ENCODE data around the gene PAX1. TPM values are rescaled to one million over a fixed set of nuclear protein-coding genes. Genes with fewer than 3 reads are reported as not detected.

PAX1 gene
- total and polyA plus RNA-seq, 5 experiments from 2014 or later, result not detected

DNA sequence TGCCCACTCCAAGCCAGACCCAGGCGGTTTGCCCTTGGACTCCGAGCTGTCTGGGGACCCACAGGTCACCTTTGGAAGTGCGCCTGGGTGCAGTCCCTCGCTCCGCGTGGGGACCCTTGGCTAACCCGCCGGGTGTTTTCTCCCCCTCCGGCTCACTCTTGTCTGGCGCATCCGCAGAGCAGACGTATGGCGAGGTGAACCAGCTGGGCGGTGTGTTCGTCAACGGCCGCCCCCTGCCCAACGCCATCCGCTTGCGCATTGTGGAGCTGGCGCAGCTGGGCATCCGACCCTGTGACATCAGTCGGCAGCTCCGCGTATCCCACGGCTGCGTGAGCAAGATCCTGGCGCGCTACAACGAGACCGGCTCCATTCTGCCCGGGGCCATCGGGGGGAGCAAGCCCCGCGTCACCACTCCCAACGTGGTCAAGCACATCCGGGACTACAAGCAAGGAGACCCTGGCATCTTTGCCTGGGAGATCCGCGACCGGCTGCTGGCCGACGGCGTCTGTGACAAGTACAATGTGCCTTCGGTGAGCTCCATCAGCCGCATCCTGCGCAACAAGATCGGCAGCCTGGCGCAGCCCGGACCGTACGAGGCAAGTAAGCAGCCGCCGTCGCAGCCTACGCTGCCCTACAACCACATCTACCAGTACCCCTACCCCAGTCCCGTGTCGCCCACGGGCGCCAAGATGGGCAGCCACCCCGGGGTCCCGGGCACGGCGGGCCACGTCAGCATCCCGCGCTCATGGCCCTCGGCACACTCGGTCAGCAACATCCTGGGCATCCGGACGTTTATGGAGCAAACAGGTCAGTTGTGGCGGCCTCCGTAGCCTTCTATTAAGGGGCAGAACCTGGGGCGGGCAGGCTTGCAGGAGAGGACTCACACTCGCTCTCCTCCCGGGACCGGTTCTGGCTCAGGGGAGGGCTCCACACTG is 1.1 kb downstream of the PAX1 start:
- H3K27ac Mint-ChIP-seq, result no peak overlapping the region
- H3K27me3 Mint-ChIP-seq, result peaks cover 23 to 86% (median 65%) of the 10 kb centered on the region in 5 donors
- DNase-seq (no peak), ATAC-seq (no peak)
- peaks cover 2 to 8% (median 7%) of the 10 kb centered on the region in 4 donors for H3K4me1 Mint-ChIP-seq
- POLR2A ChIA-PET, result no interaction called here
- H3K9me3 Mint-ChIP-seq, result peaks cover 0 to 8% (median 0%) of the 10 kb centered on the region in 9 donors
- no peak overlapping the region for H3K4me3 Mint-ChIP-seq
- peaks cover 0 to 5% (median 0%) of the 10 kb centered on the region in 3 donors for H3K36me3 Mint-ChIP-seq

- Mint-ChIP-seq H3K9me3 (peaks cover 0 to 8% (median 0%) of the 10 kb centered on the region in 9 donors), H3K4me3 (no peak overlapping the region), H3K36me3 (peaks cover 0 to 5% (median 0%) of the 10 kb centered on the region in 3 donors), H3K27me3 (peaks cover 22 to 80% (median 59%) of the 10 kb centered on the region in 5 donors), H3K27ac (no peak overlapping the region), H3K4me1 (peaks cover 2 to 8% (median 6%) of the 10 kb centered on the region in 4 donors)
- ATAC-seq (no peak), DNase-seq (no peak)
- POLR2A ChIA-PET, result no interaction called here
Measured at GRCh38 chr20:21707267-21707666, 1.8 kb downstream of the PAX1 start.

DNA sequence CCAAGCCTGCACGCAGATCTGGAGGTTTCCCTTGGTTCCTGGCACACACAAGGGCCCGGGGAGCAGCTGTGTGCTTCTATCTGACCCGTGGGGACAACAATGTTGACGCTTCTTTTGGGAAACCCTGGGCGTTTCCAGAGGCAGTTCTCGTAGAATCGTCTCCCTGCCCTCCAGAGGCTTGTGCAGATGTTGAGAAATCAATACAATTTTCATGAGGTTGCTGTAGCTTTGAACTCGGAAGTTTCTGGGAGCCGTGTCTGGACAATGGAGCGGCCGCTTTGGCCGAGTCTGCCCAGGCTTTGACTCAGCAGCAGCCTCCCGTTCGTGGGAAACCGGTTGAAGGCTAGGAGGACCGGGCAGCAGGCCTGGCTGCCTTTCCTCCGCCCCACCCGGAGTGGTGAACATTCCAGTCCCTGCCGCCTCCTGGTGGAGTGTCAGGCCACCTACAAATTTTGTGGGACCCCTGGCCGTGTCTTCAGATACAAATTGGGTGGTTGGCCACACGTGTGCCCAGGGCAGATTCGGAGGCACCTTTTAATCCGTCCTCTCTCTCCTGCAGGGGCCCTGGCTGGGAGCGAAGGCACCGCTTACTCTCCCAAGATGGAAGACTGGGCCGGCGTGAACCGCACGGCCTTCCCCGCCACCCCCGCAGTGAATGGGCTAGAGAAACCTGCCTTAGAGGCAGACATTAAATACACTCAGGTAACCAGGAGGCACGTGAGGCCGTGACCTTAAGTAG is 2.7 kb downstream of the PAX1 start:
- DNase-seq, result no peak

GRCh38 chr20:21708738-21709534 is 3.5 kb downstream of the PAX1 start:
- Mint-ChIP-seq H3K27me3 (peaks cover 24 to 77% (median 59%) of the 10 kb centered on the region in 5 donors), H3K27ac (no peak overlapping the region), H3K9me3 (peaks cover 0 to 8% (median 0%) of the 10 kb centered on the region in 9 donors), H3K4me3 (no peak overlapping the region), H3K36me3 (peaks cover 0 to 5% (median 0%) of the 10 kb centered on the region in 3 donors), H3K4me1 (peaks cover 0 to 7% (median 2%) of the 10 kb centered on the region in 4 donors)
- DNase-seq, result no peak
- POLR2A ChIA-PET, result no interaction called here
- ATAC-seq, result no peak

More for the DNA sequence above, 2.7 kb downstream of the PAX1 start:
- Mint-ChIP-seq H3K36me3 (peaks cover 0 to 5% (median 0%) of the 10 kb centered on the region in 3 donors), H3K4me3 (no peak overlapping the region), H3K27me3 (peaks cover 27 to 80% (median 59%) of the 10 kb centered on the region in 5 donors), H3K9me3 (peaks cover 0 to 8% (median 0%) of the 10 kb centered on the region in 9 donors), H3K4me1 (peaks cover 2 to 8% (median 6%) of the 10 kb centered on the region in 4 donors), H3K27ac (no peak overlapping the region)
- POLR2A ChIA-PET, result no interaction called here
- no peak for ATAC-seq

GRCh38 chr20:21709535-21709904 is 4.1 kb downstream of the PAX1 start:
- H3K4me3 Mint-ChIP-seq, result no peak overlapping the region
- DNase-seq (no peak), ATAC-seq (no peak)
- peaks cover 21 to 75% (median 57%) of the 10 kb centered on the region in 5 donors for H3K27me3 Mint-ChIP-seq
- peaks cover 0 to 5% (median 0%) of the 10 kb centered on the region in 3 donors for H3K36me3 Mint-ChIP-seq
- H3K27ac Mint-ChIP-seq, result no peak overlapping the region
- peaks cover 0 to 7% (median 1%) of the 10 kb centered on the region in 4 donors for H3K4me1 Mint-ChIP-seq
- POLR2A ChIA-PET, result no interaction called here
- peaks cover 0 to 8% (median 0%) of the 10 kb centered on the region in 9 donors for H3K9me3 Mint-ChIP-seq

DNA sequence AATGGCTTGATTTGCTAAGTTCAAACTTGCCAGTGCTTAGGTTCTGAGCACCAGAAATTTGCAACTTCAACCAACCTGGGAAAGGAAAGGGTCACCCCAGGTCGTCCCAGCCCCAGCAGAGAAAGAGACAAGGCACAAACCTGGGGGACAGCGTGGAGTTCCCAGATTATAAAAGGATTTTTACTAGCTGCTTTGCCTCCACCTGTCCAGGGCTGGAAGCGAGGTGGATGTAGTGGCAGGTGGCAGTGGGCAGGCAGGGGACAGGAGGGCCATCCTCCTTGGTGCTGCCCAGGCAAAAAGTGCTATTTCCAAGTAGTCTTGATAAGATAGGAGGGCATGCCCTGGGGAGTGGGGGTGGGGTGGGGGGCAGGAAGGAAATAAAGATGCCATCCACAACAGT is 4.9 kb downstream of the PAX1 start:
- peaks cover 0 to 11% (median 0%) of the 10 kb centered on the region in 9 donors for H3K9me3 Mint-ChIP-seq
- H3K36me3 Mint-ChIP-seq, result peaks cover 0 to 5% (median 0%) of the 10 kb centered on the region in 3 donors
- no peak for DNase-seq
- H3K27ac Mint-ChIP-seq, result no peak overlapping the region
- H3K4me3 Mint-ChIP-seq, result no peak overlapping the region
- no peak for ATAC-seq
- H3K27me3 Mint-ChIP-seq, result peaks cover 19 to 75% (median 56%) of the 10 kb centered on the region in 5 donors
- POLR2A ChIA-PET, result no interaction called here
- peaks cover 0 to 7% (median 5%) of the 10 kb centered on the region in 4 donors for H3K4me1 Mint-ChIP-seq

DNA sequence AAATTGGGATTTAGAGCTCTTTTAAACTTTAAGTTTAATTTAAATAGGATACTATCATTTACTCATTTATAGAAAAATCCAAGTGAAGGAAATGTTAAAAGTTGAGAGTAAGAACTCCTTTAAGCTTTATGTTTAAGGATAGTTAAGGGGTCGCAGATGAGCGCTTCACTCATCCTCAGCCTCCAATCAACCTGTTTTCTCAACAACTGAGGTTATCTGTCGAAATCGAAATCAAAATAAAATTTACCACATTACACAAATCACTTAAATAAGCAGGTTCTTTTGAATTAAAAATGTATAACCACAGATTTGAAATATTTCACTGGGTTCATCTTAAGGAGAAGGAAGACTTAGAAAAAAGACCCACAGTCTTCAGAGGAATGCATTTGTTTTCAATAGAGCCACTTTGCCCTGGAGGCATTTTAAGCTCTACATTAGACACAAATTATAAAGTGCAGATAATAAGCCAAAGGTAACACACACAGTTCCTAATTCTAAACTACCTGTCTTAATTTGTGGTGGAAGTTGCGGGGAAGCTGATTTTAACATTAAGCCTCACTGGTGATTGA is 5.5 kb downstream of the PAX1 start:
- Mint-ChIP-seq H3K4me1 (peaks cover 0 to 7% (median 5%) of the 10 kb centered on the region in 4 donors), H3K27me3 (peaks cover 19 to 80% (median 62%) of the 10 kb centered on the region in 5 donors), H3K27ac (no peak overlapping the region), H3K36me3 (peaks cover 0 to 5% (median 0%) of the 10 kb centered on the region in 3 donors), H3K9me3 (peaks cover 0 to 11% (median 0%) of the 10 kb centered on the region in 9 donors), H3K4me3 (no peak overlapping the region)
- ATAC-seq, result no peak
- DNase-seq, result no peak
- POLR2A ChIA-PET, result no interaction called here

DNA sequence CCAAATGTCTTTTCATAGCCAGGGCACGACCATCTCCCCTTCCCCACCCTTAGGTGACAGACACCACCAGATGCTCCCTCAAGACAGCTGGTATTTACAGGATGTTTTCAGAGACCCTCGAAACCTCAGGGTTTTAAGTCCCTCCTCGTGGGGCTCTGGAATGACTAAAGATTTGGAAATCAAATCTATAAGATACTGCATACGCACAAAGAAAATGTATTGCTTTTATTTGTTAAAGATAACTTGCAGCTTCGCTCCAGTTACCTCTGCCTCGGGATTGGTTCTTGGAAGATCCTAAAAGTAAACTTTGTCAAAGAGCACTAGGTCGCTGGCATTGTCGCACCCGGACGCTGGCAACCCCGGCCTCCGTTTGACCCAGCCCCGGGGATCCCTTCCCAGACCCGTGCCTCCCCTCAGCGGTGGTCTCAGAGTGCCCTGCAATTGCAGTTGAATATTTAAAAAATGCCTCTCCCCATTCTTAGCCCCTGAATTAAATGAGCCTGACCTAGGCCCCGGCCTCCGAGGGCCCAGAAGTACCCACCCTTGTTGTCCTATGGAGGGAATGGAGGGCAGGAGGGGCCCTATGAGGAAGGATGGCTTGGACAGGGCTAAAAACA is 7.1 kb downstream of the PAX1 start:
- no peak for ATAC-seq
- no peak overlapping the region for H3K4me3 Mint-ChIP-seq
- POLR2A ChIA-PET, result no interaction called here
- H3K27ac Mint-ChIP-seq, result no peak overlapping the region
- peaks cover 0 to 11% (median 0%) of the 10 kb centered on the region in 9 donors for H3K9me3 Mint-ChIP-seq
- no peak for DNase-seq
- peaks cover 0 to 7% (median 5%) of the 10 kb centered on the region in 4 donors for H3K4me1 Mint-ChIP-seq
- H3K36me3 Mint-ChIP-seq, result peaks cover 0 to 3% (median 0%) of the 10 kb centered on the region in 3 donors
- H3K27me3 Mint-ChIP-seq, result peaks cover 25 to 87% (median 62%) of the 10 kb centered on the region in 5 donors

- Mint-ChIP-seq H3K4me1 (peaks cover 0 to 7% (median 4%) of the 10 kb centered on the region in 4 donors), H3K27me3 (peaks cover 30 to 87% (median 65%) of the 10 kb centered on the region in 5 donors), H3K36me3 (peaks cover 0 to 2% (median 0%) of the 10 kb centered on the region in 3 donors), H3K27ac (no peak overlapping the region), H3K9me3 (peaks cover 0 to 10% (median 0%) of the 10 kb centered on the region in 9 donors), H3K4me3 (no peak overlapping the region)
- POLR2A ChIA-PET, result no interaction called here
- no peak for DNase-seq
- no peak for ATAC-seq
Measured at GRCh38 chr20:21713470-21713869, 8.0 kb downstream of the PAX1 start.

GRCh38 chr20:21713901-21714296 is 8.4 kb downstream of the PAX1 start:
- POLR2A ChIA-PET, result no interaction called here
- Mint-ChIP-seq H3K4me3 (no peak overlapping the region), H3K27ac (no peak overlapping the region), H3K9me3 (peaks cover 0 to 8% (median 0%) of the 10 kb centered on the region in 9 donors), H3K27me3 (peaks cover 30 to 83% (median 61%) of the 10 kb centered on the region in 5 donors), H3K4me1 (peaks cover 0 to 7% (median 4%) of the 10 kb centered on the region in 4 donors), H3K36me3 (peaks cover 0 to 2% (median 0%) of the 10 kb centered on the region in 3 donors)
- ATAC-seq (no peak), DNase-seq (no peak)

DNA sequence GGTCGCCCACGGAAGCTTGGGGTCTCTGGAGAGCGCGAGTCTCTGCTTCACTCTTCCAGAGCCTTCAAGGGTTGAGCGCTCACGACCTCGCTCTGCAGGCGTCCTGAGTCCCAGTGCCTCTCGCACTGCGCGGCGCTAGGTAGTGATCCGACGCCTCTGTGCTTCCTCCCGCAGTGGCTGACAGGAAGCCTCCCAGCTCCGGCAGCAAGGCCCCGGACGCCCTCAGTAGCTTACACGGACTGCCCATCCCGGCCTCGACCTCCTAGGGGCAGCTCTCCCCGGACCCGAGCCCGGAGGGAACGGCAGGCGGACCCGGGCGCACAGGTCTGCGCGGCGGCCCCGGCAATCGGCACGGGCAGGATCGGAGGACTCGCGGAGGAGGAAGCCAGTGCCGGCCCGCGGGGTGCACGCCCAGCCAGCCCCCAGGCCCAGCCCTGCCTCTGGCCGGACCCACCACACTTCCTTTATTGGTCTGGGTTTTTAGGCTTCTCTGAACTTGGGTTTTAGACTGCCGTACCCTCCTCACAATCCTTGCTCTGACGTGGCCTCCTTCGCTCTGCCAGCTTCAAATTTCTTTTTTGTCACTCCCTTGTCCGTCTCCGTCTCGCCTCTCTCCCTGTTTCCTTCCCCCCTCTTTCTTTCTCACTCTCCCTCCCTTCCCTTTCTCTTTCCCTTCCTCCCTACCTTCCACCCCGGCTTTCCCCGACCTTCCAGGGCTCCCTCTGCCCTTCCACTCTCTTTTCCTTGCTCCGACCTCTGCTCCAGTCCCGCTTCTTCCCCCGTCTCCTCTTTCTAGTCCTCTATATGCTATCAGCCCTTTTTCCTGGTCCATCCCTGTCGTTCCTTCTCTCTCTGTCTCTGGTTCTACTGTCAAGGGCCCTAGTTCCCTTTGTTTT is 9.1 kb downstream of the PAX1 start:
- H3K9me3 Mint-ChIP-seq, result peaks cover 0 to 6% (median 0%) of the 10 kb centered on the region in 9 donors
- DNase-seq (no peak), ATAC-seq (no peak)
- peaks cover 0 to 7% (median 4%) of the 10 kb centered on the region in 4 donors for H3K4me1 Mint-ChIP-seq
- POLR2A ChIA-PET, result no interaction called here
- peaks cover 30 to 80% (median 60%) of the 10 kb centered on the region in 5 donors for H3K27me3 Mint-ChIP-seq
- no peak overlapping the region for H3K4me3 Mint-ChIP-seq
- H3K36me3 Mint-ChIP-seq, result peaks cover 0 to 2% (median 0%) of the 10 kb centered on the region in 3 donors
- peak overlapping the region in 1 of 10 donors; percentile 41 for H3K27ac Mint-ChIP-seq
